ENCODE data around the gene GDPD4. TPM values are rescaled to one million over a fixed set of nuclear protein-coding genes. Genes with fewer than 3 reads are reported as not detected.
A peak's percentile ranks its signal among the peaks of the same experiment; 100 is the strongest.

GDPD4 gene
- total RNA-seq, 2 donors from 2014 or later: not detected

DNA sequence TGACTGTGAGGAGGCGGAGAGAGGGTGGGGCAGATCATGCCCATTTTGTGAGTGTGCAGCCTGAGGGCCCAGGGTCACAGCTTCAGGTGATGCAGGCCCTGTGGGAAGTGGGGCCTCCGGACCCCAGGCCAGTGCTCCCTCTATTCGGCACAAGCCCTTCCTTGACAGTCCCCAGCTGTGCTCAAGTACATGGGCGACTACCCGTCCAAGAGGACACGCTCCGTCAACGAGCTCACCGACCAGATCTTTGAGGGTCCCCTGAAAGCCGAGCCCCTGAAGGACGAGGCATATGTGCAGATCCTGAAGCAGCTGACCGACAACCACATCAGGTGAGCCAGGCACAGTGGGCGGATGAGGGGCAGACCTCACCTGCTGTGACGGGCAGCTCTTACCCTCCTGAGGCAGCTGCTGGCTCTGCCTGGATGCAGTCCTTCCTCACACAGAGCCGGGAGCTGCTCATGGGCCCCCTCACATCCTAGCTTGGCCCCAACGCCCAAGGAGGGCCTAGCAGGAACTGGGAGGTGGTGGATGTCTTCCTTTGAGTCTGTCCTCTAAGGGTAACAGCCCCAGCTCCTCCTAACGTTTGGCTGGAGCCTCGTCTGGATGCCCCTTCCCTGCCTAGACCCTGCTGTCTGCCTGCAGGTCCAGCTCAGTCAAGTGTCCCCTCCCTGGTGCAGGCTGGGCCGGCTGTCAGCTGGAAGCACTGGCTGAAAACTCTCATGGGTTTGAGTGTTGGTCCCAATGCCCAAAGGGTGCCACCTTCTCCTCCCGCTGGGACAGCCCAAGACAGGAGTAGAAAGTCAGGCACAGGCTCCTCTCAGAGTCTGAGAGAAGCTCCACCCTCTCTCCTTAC is 97.4 kb downstream of the GDPD4 start:
- Mint-ChIP-seq H3K27ac (no peak overlapping the region), H3K36me3 (no peaks in the 10 kb centered on the region), H3K9me3 (no peaks in the 10 kb centered on the region)
- ATAC-seq (no peak), DNase-seq (ENCODE audit: low spot score in 2 of 2) (peak in 1 of 2 donors; percentile 41)

DNA sequence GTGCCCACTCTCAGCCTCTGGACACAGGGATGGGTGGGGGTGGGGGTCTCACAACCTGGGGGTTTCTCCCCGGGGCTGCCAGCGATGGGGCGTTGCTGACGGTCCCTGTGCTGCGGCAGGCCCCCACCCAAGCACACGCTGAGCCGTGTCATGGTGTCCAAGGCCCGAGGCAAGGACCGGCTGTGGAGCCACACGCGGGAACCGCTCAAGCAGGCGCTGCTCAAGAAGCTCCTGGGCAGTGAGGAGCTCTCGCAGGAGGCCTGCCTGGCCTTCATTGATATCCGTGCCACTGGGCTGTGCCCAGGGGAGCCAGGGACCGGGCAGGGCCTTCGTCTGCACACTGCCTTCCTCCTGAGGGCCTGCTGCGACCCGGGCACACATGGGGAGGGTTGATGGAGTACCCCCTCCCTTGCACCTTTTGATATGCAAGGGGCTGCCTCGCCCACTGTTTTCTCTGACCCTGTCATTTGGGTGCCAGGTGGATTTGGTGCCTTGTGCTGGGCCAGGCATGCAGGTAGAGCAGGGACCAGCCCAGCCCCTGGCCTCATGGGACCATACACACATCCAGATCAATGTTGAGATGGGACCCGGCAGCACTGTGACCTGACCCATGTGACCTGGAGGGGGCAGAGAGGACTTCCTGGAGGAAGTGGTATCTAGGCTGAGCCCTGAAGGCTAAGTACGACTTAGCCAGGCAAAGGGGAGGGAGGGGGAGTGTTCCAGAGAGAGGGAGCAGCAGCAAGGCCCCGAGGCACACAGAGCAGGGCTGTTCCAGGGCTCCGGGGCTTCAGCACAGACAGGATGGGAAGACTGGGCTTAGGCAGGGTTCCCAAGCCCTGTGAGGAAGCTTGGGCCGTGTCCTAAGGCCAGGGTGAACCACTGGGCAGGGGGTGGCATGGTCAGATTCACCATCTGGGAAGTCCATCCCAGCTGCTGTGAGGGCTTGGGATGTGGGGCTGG is 98.3 kb downstream of the GDPD4 start:
- H3K9me3 Mint-ChIP-seq: no peaks in the 10 kb centered on the region
- ATAC-seq (no peak), DNase-seq (ENCODE audit: low spot score in 2 of 2) (peak in 1 of 2 donors; percentile 50)
- peak overlapping the region in 1 of 2 donors; percentile 69 for H3K27ac Mint-ChIP-seq
- no peaks in the 10 kb centered on the region for H3K36me3 Mint-ChIP-seq

- no peaks in the 10 kb centered on the region for H3K36me3 Mint-ChIP-seq
- no peaks in the 10 kb centered on the region for H3K9me3 Mint-ChIP-seq
- peak in 1 of 2 donors; percentile 44 for DNase-seq (ENCODE audit: low spot score in 2 of 2)
- no peak for ATAC-seq
- H3K27ac Mint-ChIP-seq: no peak overlapping the region
Measured at GRCh38 chr11:77201991-77202841, 99.3 kb downstream of the GDPD4 start.

DNA sequence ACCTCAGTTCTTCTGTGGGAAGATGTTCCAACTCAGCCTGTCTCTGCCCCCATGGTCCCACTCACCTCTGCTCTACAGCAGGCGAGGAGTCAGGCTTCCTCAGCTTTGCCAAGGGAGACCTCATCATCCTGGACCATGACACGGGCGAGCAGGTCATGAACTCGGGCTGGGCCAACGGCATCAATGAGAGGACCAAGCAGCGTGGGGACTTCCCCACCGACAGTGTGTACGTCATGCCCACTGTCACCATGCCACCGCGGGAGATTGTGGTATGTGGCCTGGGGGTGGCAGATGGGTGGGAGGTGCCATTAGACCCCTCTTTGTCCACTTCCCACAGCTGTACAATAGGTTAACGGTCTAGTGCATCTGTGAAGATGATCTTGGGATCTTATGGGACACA is 100.1 kb downstream of the GDPD4 start:
- H3K9me3 Mint-ChIP-seq: no peaks in the 10 kb centered on the region
- H3K27ac Mint-ChIP-seq: no peak overlapping the region
- ATAC-seq (no peak), DNase-seq (ENCODE audit: low spot score in 2 of 2) (no peak)
- H3K36me3 Mint-ChIP-seq: no peaks in the 10 kb centered on the region

GRCh38 chr11:77200351-77201268 is 100.9 kb downstream of the GDPD4 start:
- no peaks in the 10 kb centered on the region for H3K9me3 Mint-ChIP-seq
- DNase-seq (ENCODE audit: low spot score in 2 of 2) (peak in 1 of 2 donors; percentile 45), ATAC-seq (no peak)
- no peaks in the 10 kb centered on the region for H3K36me3 Mint-ChIP-seq
- H3K27ac Mint-ChIP-seq: peak overlapping the region in 1 of 2 donors; percentile 53

- Mint-ChIP-seq H3K36me3 (no peaks in the 10 kb centered on the region), H3K9me3 (no peaks in the 10 kb centered on the region), H3K27ac (peak overlapping the region; percentile 21 to 47)
- DNase-seq (ENCODE audit: low spot score in 2 of 2) (peak in 1 of 2 donors; percentile 48), ATAC-seq (no peak)
Measured at GRCh38 chr11:77199137-77199745, 102.2 kb downstream of the GDPD4 start.

DNA sequence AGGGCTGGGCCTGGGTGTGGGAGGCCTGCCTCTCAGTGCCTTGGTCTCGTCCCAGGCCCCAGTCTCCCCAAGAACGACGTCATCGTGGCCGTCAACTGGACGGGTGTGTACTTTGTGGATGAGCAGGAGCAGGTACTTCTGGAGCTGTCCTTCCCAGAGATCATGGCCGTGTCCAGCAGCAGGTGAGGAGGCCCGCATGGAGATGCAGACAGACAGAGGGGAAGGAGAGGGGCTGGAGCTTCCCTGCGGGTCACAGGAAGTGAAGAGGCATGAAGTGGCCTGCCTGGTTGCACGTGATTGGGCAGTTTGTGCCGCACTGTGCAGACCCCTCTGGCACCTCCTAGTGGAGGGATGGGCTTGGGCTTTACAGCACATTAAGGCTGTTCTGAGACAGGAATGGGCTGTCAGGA is 103.0 kb downstream of the GDPD4 start:
- DNase-seq (ENCODE audit: low spot score in 2 of 2) (peak in 1 of 2 donors; percentile 33), ATAC-seq (peak; percentile 34 to 77)
- Mint-ChIP-seq H3K36me3 (no peaks in the 10 kb centered on the region), H3K9me3 (no peaks in the 10 kb centered on the region), H3K27ac (no peak overlapping the region)

GRCh38 chr11:77197626-77198320 is 103.7 kb downstream of the GDPD4 start:
- Mint-ChIP-seq H3K9me3 (no peaks in the 10 kb centered on the region), H3K36me3 (no peaks in the 10 kb centered on the region), H3K27ac (no peak overlapping the region)
- DNase-seq (ENCODE audit: low spot score in 2 of 2): peak in 1 of 2 donors; percentile 51
- no peak for ATAC-seq

- DNase-seq (ENCODE audit: low spot score in 2 of 2): no peak
- Mint-ChIP-seq H3K27ac (no peak overlapping the region), H3K9me3 (no peaks in the 10 kb centered on the region), H3K36me3 (no peaks in the 10 kb centered on the region)
- ATAC-seq: no peak
Measured at GRCh38 chr11:77196961-77197360, 104.5 kb downstream of the GDPD4 start.

DNA sequence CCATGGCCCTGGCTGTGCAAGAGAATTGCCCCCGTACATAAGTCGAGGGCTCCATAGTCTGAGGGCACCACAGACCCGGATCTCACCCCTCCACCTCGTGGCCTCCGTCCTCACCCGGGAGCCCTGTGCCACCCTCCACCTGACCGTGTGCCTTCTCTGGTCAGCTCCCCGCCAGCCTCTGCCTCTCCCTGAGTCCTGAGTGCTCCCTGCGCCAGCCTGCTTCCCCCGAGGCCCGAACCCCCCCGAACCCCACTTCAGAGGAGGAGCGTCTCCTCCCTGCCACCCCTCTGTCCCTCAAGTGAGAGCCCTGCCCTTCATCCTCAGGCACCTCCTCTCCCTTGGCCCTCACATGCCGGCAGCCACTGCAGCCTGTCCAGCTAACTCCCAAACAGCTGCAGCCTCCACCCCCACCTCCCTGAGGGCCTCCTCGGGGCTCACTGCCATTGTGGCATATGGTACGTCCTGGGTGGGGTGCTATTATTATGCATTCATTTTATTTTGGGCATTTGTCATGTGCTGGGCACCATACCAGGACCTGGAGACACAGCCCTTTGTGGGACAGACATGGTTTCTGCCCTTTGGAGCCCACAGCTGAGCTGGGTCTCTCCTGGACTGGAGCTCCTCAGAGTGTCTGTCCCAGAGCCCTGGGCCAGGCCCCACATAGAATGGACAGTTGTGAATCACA is 106.3 kb downstream of the GDPD4 start:
- Mint-ChIP-seq H3K36me3 (no peaks in the 10 kb centered on the region), H3K27ac (no peak overlapping the region), H3K9me3 (no peaks in the 10 kb centered on the region)
- no peak for ATAC-seq
- DNase-seq (ENCODE audit: low spot score in 2 of 2): no peak

- ATAC-seq: no peak
- DNase-seq (ENCODE audit: low spot score in 2 of 2): no peak
- no peak overlapping the region for H3K27ac Mint-ChIP-seq
- no peaks in the 10 kb centered on the region for H3K36me3 Mint-ChIP-seq
- no peaks in the 10 kb centered on the region for H3K9me3 Mint-ChIP-seq
Measured at GRCh38 chr11:77193911-77194830, 107.3 kb downstream of the GDPD4 start.

- H3K9me3 Mint-ChIP-seq: no peaks in the 10 kb centered on the region
- DNase-seq (ENCODE audit: low spot score in 2 of 2) (no peak), ATAC-seq (no peak)
- no peak overlapping the region for H3K27ac Mint-ChIP-seq
- no peaks in the 10 kb centered on the region for H3K36me3 Mint-ChIP-seq
Measured at GRCh38 chr11:77193167-77193566, 108.3 kb downstream of the GDPD4 start.

- Mint-ChIP-seq H3K36me3 (no peaks in the 10 kb centered on the region), H3K27ac (no peak overlapping the region), H3K9me3 (no peaks in the 10 kb centered on the region)
- DNase-seq (ENCODE audit: low spot score in 2 of 2) (peak in 1 of 2 donors; percentile 69), ATAC-seq (peak; percentile 50 to 87)
Measured at GRCh38 chr11:77191823-77192495, 109.5 kb downstream of the GDPD4 start.
